ENCODE measurements around the gene KLK10.

Gene KLK10

DNA sequence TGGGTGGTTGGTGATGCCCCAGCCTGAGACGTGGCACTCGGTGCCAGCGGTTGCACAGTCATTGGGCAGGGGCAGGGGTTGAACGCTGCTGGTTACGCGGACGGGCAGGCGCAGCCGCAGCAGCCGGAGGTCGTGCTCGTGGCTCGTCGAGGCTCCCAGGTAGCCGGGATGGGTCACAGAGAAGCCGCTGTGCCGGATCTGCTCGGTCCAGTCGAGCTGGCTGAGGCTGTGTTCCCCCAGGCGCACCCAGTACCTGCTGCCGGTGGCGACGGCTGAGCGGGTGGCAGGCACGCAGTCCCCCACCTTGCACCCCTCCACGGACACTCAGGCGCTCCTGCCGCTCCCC, 12.3 kb upstream of the KLK10 start:
- Mint-ChIP-seq H3K36me3 (no peaks in the 10 kb centered on the region), H3K27ac (no peak overlapping the region), H3K27me3 (peaks cover 62% of the 10 kb centered on the region), H3K4me1 (no peaks in the 10 kb centered on the region), H3K9me3 (peaks cover 12% of the 10 kb centered on the region), H3K4me3 (no peak overlapping the region)
- no peak for ATAC-seq

DNA sequence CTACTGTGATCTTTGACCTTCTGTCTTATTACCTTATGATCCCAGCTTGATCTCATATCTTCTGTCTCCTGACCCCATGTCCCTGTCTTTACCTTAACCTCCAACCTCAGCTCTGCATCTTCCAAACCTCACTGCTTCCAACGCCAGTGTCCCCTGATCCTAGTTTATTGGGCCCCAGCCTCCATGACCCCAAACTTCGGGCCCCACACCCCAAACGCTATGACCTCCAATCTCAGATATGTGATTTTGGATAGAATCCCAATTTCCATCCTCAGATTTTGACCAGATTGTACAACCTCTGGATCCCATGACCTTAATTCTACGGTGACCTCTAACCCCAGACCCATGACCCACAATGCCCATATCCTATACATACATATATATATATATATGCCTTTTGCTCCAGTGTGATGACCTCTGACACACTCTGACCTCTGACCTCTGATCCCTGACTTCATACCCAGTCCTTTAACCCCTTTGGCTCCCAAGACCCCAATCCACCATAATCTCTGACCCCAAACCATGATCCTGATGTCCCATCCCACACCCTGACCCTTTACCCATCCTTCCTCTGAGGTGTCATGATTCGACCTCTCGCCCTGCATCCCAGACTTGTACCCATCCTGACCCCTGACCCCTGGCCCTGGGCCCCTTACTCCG, 11.8 kb upstream of the KLK10 start:
- Mint-ChIP-seq H3K36me3 (no peaks in the 10 kb centered on the region), H3K4me3 (no peak overlapping the region), H3K27me3 (peaks cover 67% of the 10 kb centered on the region), H3K27ac (no peak overlapping the region), H3K4me1 (no peaks in the 10 kb centered on the region), H3K9me3 (peaks cover 12% of the 10 kb centered on the region)
- no peak for ATAC-seq

DNA sequence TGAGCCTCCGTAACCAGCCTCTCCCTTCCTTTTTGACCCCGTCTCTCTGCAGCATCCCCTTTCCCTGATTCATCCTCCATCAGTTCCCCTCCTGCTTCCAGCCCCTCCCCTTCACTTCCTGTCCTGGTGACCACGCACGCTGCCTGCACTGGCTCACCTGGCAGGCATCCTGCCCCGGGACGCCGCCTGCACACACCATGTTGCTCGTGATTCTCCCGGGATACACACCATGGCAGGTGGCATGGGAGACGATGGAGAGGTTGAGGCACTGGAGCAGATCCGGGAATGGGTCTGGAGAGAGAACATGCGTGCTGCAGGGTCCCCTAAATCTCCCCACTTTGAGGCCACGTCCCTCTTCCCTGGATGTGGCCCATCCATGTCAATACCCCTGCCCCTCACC, 11.1 kb upstream of the KLK10 start:
- Mint-ChIP-seq H3K36me3 (no peaks in the 10 kb centered on the region), H3K27ac (no peak overlapping the region), H3K9me3 (peaks cover 12% of the 10 kb centered on the region), H3K4me3 (no peak overlapping the region), H3K27me3 (peaks cover 65% of the 10 kb centered on the region), H3K4me1 (no peaks in the 10 kb centered on the region)
- ATAC-seq = no peak

DNA sequence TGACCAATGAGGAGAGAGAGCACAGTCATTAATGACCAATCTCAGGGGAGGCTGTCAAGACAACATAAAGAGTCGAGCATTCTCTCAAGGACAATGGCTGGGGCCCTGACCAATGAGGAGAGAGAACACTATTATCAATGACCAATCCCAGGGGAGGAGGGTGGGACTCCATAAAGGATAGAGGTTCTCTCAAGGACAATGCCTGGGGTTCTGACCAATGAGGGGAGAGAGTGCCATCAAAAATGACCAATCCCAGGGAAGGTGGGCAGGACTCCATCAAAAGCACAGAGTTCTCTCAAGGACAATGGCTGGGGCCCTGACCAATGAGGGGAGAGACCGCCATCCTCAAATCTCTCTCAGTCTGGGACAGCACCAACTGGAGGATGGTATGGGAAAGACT, 10.2 kb upstream of the KLK10 start:
- Mint-ChIP-seq H3K27me3 (peaks cover 59% of the 10 kb centered on the region), H3K4me1 (no peaks in the 10 kb centered on the region), H3K36me3 (no peaks in the 10 kb centered on the region), H3K27ac (no peak overlapping the region), H3K4me3 (no peak overlapping the region), H3K9me3 (peaks cover 12% of the 10 kb centered on the region)
- no peak for ATAC-seq

DNA sequence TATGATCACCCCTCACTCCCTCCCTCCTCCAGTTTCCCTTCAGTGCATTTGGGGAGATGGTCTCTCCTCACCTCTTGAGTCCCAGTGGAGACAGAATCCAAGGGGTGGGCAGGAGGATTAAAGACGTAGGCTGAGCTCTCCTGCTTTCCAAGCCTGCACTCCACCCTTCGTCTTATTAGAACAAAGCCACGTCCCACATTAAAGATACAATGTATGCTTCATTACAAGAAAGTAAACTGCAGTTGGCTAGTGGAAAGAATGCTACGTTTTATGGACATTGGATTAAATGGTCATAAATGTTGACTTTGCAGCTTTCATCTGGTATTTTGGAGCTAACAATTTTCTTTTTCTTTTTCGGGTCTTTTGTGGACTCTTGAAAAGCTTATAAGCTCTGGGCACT, 8.4 kb upstream of the KLK10 start:
- Mint-ChIP-seq H3K27me3 (peaks cover 61% of the 10 kb centered on the region), H3K4me1 (no peaks in the 10 kb centered on the region), H3K27ac (no peak overlapping the region), H3K36me3 (no peaks in the 10 kb centered on the region), H3K4me3 (no peak overlapping the region), H3K9me3 (peaks cover 12% of the 10 kb centered on the region)
- no peak for ATAC-seq

DNA sequence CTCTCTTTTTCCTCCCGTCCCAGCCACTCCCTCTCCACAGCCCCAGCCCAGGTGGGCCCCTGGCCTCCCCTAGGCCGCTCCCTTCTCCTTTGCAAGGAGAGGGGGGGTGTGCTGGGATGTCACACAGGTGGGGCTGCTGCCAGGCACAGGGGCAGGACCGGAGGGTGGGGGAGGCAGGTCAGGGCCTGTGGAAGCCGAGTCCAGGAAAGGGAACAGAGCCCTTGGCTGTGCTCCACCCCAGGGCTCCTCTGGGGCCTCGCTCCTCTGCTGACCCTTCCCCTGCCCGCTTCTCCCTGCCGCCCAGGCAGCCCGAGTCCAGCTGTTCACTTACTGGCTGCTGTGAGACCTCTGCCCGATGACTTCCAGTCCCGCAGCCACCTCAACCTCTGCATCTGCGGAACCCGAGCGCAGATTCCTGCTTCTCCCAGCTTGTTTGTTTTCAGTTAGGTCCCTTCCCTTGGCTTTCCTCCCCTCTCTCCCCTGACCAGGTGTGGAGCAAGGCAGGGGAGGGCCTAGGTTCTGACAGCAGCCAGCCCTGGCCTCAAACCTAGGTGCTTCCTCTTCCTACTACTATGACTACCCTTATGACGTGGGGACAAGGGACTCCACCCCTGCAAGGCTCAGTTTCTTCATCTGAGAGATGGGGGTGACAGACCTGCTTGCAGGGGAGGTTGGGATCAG, 7.8 kb upstream of the KLK10 start:
- no peaks in the 10 kb centered on the region for H3K36me3 Mint-ChIP-seq
- H3K9me3 Mint-ChIP-seq = peaks cover 17% of the 10 kb centered on the region
- H3K4me1 Mint-ChIP-seq = no peaks in the 10 kb centered on the region
- H3K4me3 Mint-ChIP-seq = no peak overlapping the region
- H3K27ac Mint-ChIP-seq = no peak overlapping the region
- peaks cover 63% of the 10 kb centered on the region for H3K27me3 Mint-ChIP-seq
- no peak for ATAC-seq

DNA sequence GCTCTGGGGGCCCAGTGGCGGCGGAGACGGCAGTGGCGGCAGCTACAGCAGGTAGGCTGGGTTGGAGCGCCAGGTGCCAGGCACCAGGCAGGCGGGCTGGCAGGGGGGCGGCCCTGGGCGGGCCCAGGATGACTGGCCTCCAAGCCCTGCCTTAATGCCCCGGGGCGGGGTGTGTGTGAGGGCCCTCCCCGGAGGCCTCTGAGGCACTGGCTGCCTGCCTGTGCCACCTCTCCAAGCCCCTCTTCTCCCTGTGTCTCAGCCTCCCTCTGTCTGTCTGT, 7.0 kb upstream of the KLK10 start, which contains the start of gene KLK11:
Gene KLK11 (minus strand): TSS at position 63 of the 278 bp plus-strand sequence. CDS start 985 bp downstream, outside the sequence.
- Mint-ChIP-seq H3K27ac (no peak within 1 kb of the TSS), H3K27me3 (peaks cover 57% of the 10 kb centered on the region), H3K4me1 (no peaks in the 10 kb centered on the region), H3K4me3 (no peak within 1 kb of the TSS), H3K36me3 (no peaks in the 10 kb centered on the region), H3K9me3 (peaks cover 16% of the 10 kb centered on the region)
- peak; percentile 48 for ATAC-seq

DNA sequence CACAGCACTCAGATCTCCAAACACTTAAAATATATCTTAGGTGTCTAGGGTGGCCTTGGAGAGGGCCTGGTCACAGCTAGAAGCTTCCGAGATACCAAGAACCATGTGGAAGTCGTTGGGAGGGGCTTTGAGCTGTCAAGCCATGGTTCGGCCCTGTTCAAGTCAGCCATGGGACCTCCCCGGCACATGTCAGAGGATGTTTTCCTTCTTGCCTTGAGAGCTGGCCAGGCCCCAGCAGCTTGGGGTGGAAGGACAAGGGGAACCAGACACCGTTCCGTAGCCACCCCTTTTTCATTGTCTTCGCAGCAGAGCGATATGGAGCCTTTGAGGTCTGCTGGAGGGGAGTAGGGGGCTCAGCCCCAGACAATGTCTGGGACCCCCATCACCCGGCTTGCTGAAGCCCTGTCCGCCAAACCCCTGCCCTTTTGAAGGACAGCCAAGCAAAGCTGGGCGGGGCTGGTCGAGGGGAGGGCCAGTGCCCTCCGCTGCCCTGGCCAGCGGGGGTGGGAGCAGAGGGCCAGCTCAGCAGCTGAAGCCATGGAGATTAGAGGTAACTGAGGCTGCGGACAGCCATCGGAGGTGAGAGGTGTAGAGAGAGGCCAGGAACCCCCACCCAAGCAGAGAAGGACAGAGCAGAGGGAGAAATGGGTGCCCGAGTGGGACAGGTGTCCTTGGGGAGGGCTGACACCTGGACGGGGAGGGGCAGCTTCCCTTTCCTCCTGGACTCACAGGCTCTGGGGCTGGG, 6.5 kb upstream of the KLK10 start:
- H3K9me3 Mint-ChIP-seq = peaks cover 10% of the 10 kb centered on the region
- peak; percentile 22 for ATAC-seq
- H3K36me3 Mint-ChIP-seq = no peaks in the 10 kb centered on the region
- H3K27ac Mint-ChIP-seq = no peak overlapping the region
- no peaks in the 10 kb centered on the region for H3K4me1 Mint-ChIP-seq
- peaks cover 52% of the 10 kb centered on the region for H3K27me3 Mint-ChIP-seq
- H3K4me3 Mint-ChIP-seq = no peak overlapping the region

DNA sequence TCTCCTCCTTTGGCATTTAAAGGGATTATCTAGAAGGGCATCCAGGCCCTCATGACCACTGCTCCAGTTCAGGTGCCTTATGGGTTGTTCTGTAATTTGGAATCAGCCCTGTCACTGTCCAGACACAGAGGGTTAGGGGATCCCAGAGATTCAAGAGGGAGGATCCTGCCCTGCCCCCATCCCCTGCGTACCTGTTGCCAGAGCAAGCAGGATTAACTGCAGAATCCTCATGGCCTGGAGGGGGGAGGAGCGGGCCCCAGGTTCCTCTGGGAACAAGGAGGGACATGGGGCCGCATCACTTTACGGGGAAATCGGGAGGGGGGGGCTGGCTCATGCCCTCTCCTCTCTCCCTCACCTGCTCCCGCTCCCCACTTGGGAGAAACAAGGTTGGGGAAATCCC, 5.9 kb upstream of the KLK10 start:
- no peak for ATAC-seq
- no peaks in the 10 kb centered on the region for H3K4me1 Mint-ChIP-seq
- H3K27me3 Mint-ChIP-seq = peaks cover 46% of the 10 kb centered on the region

DNA sequence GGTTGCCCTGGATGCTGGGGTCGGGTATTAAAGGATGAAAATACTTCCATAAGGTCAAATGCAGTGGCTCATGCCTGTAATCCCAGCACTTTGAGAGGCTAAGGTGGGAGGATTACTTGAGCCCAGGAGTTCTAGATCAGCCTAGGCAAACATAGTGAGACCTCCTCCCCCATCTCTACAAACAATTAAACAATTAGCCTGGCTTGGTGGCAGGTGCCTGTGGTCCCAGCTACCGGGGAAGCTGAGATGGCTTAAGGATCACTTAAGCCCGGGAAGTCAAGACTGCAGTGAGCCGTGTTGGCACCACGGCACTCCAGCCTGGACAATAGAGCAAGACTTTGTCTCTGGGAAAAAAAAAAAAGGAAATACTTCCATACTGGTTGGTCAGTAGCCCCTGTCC, 5.4 kb upstream of the KLK10 start:
- ATAC-seq = no peak
- Mint-ChIP-seq H3K9me3 (peaks cover 5% of the 10 kb centered on the region), H3K4me1 (peaks cover 3% of the 10 kb centered on the region), H3K27me3 (peaks cover 49% of the 10 kb centered on the region), H3K4me3 (no peak overlapping the region), H3K36me3 (no peaks in the 10 kb centered on the region), H3K27ac (no peak overlapping the region)

More for the DNA sequence above, 5.9 kb upstream of the KLK10 start:
- no peaks in the 10 kb centered on the region for H3K36me3 Mint-ChIP-seq
- no peak overlapping the region for H3K27ac Mint-ChIP-seq
- peaks cover 5% of the 10 kb centered on the region for H3K9me3 Mint-ChIP-seq
- no peak overlapping the region for H3K4me3 Mint-ChIP-seq

DNA sequence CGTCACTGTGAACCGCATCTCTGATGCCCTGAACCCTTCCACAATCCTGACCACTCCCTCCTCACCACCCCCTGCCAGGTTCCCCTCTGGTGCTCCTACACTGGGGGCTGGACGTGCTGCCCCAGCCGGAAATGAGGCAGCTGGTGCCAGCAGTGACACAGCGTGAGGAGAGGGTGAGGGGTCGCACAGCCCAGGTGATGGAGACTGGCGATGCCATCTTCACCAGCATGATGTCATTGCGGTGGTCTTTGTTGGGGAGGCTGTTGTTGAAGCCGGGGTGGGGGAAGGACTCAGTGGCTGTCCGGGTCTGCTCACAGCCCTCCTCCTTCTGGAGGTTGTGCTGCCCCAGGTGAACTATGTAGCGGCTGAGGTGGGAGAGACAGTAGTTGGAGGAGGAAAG, 4.4 kb upstream of the KLK10 start:
- Mint-ChIP-seq H3K4me3 (no peak overlapping the region), H3K27me3 (peaks cover 58% of the 10 kb centered on the region), H3K9me3 (peaks cover 5% of the 10 kb centered on the region), H3K27ac (no peak overlapping the region), H3K36me3 (no peaks in the 10 kb centered on the region), H3K4me1 (peaks cover 6% of the 10 kb centered on the region)
- ATAC-seq = no peak

DNA sequence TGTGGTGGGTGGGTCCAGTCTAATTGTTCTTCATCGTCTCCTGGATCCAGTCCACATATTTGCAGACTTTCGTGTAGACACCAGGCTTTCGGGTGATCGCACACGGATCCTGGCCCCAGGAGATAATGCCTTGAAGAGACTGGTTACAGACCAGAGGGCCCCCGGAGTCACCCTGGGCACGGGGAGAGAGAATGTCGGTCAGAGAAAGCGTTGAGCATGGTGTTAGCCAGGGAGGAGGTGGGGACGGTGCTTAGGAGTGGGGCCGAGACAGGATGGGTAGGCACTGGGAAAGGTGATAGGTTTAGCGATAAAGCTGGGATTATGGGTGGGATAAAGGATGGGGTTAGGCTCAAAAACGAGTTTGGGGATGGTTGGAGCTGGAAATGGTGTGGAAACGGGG, 3.0 kb upstream of the KLK10 start:
- no peak for ATAC-seq
- Mint-ChIP-seq H3K27ac (no peak overlapping the region), H3K36me3 (peaks cover 7% of the 10 kb centered on the region), H3K4me1 (peaks cover 17% of the 10 kb centered on the region), H3K4me3 (no peak overlapping the region), H3K9me3 (peaks cover 10% of the 10 kb centered on the region), H3K27me3 (peaks cover 69% of the 10 kb centered on the region)

DNA sequence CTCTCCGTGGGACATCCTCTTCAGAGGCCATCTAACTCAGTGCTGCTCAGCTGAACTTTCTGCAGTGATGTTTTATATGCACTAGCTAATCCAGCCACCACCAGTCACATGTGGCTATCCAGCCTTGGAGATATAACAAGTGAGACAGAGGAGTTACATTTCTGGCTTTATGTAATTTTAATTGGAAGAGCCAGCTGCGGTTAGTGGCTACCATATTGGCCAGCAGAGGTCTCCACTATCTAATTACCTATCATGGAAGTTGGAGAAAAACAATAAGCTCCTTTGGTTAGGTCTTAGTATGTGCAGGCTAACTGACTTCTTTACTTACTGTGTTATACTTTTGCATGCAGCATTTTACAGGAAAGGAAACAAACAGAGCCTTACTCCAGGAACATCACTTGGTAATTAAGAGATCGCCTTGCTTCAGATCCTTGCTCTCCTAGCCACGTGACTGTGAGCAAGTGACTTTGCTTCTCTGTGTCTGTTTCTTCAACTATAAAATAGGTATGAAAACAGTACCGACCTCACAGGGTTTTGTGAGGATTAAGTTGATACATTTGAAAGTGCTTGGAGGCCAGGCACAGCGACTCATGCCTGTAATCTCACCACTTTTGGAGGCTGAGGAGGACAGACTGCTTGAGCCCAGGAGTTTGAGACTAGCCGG, 1.6 kb upstream of the KLK10 start:
- no peak overlapping the region for H3K4me3 Mint-ChIP-seq
- peaks cover 26% of the 10 kb centered on the region for H3K4me1 Mint-ChIP-seq
- H3K27me3 Mint-ChIP-seq = peaks cover 71% of the 10 kb centered on the region
- no peak overlapping the region for H3K27ac Mint-ChIP-seq
- peaks cover 13% of the 10 kb centered on the region for H3K9me3 Mint-ChIP-seq
- ATAC-seq = no peak
- H3K36me3 Mint-ChIP-seq = peaks cover 14% of the 10 kb centered on the region

DNA sequence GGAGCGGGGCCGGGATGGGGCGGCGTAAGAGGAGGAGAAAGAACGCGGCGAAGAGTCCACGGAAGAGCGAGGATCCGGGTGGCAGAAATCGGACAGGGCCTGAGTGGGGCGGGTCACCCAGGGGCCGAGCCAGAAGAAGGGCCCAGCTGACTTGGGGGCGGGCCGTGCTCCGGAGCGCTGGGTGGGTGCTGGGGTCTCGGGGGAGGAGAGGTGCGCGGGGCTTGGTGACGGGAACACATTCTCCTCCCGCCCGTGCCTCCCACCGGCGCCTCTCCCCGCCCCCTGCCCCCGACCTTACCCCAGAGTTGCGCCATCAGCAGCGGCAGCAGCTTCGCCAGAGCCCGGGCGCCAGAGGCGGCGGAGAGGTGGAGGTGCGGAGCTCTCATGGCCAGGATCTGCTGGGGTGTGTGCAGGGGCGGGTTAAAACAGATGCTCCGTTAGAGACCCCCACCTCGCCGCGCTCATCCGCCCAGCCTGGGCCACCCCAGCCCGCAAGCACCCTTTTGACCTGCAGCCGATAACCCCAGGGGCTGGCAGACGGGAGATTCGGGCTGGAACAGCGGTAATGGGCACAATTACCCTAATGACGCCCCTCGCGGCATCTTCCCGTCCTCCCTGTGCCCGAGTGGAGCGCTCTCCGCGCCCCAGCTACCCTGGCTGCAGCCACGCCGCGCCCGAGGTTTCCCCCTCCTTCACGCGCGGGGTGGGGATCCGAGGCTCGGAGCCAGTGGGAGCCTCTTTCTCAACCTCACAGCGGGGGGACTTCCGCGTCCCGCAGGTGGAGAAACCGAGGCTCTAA, 565 bp downstream of the KLK10 start:
- Mint-ChIP-seq H3K4me1 (peaks cover 26% of the 10 kb centered on the region), H3K9me3 (peaks cover 16% of the 10 kb centered on the region), H3K27me3 (peaks cover 82% of the 10 kb centered on the region), H3K27ac (peak overlapping the region; percentile 50), H3K36me3 (peaks cover 18% of the 10 kb centered on the region), H3K4me3 (peak overlapping the region; percentile 24)
- ATAC-seq = peak; percentile 50
